BJ (cell line): ENCODE data around the gene TRIP6. TPM values are rescaled to one million over a fixed set of nuclear protein-coding genes. Genes with fewer than 3 reads are reported as not detected.
"Not testable (repeated sequence)": the region's sequence is repeated elsewhere in the genome, so short reads cannot be mapped to it uniquely, and the experiment has no call there.

ENCODE experiments used
- CTCF ChIA-PET: fragments of 350-600 bp; formaldehyde crosslinking; extraction: SDS; loops from one replicate; lab custom pipeline; 2021; ENCODE audit warnings: antibody characterized with exemption, inconsistent platforms; lab: Yijun Ruan, JAX
- POLR2A ChIA-PET: fragments of 300-600 bp; sonication (Branson Sonifier 250); formaldehyde crosslinking; extraction: SDS; loops from one replicate; lab custom pipeline; 2021; ENCODE audit warnings: antibody characterized with exemption; lab: Charles Lee
- DNase-seq: peaks from one replicate; pipeline ENCODE4 v3.0.0-alpha.2; 2011; ENCODE audit warnings: low read depth
- H3K27me3 ChIP-seq: 2 replicates; pipeline ENCODE4 v1.6.0; 2011; ENCODE audit warnings: low read length; ENCODE audit not compliant: control insufficient read depth, insufficient read depth
- H3K36me3 ChIP-seq: 2 replicates; pipeline ENCODE4 v1.5.1; 2011; ENCODE audit warnings: low read length; ENCODE audit not compliant: control insufficient read depth, insufficient read depth
- H3K4me3 ChIP-seq: 2 replicates; pipeline ENCODE4 v1.5.1; 2011; ENCODE audit warnings: low read depth, mild to moderate bottlenecking, control low read depth, low read length
- CTCF ChIP-seq: IDR thresholded peaks from 2 replicates; pipeline ENCODE4 v1.5.1; 2011; ENCODE audit warnings: low read depth, mild to moderate bottlenecking, control low read depth, inconsistent platforms, low read length, moderate library complexity; ENCODE audit not compliant: insufficient read depth
- polyA plus RNA-seq: library from polyadenylated mRNA; depleted of rRNA; stranded (reverse); fragments of >200 nt; gene quantifications from 2 replicates; pipeline ENCODE4 v1.2.3, GENCODE V29; 2011

TRIP6 gene
- polyA plus RNA-seq, 1 experiment = 105 TPM

GRCh38 chr7:100908512-100908911 lies 41.3 kb downstream of the TRIP6 start:
- ChIA-PET POLR2A (no interaction called here), CTCF (no interaction called here)
- TF ChIP-seq CTCF = no peak
- H3K4me3 ChIP-seq = no peak overlapping the region
- no peaks in the 10 kb centered on the region for H3K36me3 ChIP-seq
- H3K27me3 ChIP-seq = no peaks in the 10 kb centered on the region
- no peak for DNase-seq

- POLR2A ChIA-PET, DNase-seq, H3K27me3 ChIP-seq, H3K36me3 ChIP-seq, H3K4me3 ChIP-seq: not testable (repeated sequence)
- CTCF ChIA-PET = interaction anchor here (0.6 to 1.0 kb wide), 3 partner anchors 12 to 1064 kb away, joined by 3 read pairs; no protein-coding TSS in a partner anchor
Measured at GRCh38 chr7:100910443-100910842, 43.3 kb downstream of the TRIP6 start.

- no peak for DNase-seq
- no peaks in the 10 kb centered on the region for H3K27me3 ChIP-seq
- CTCF ChIA-PET = no interaction called here
- no peak for TF ChIP-seq CTCF
- no peak overlapping the region for H3K4me3 ChIP-seq
- no peaks in the 10 kb centered on the region for H3K36me3 ChIP-seq
- POLR2A ChIA-PET = no interaction called here
Measured at GRCh38 chr7:100911484-100911883, 44.3 kb downstream of the TRIP6 start.

- ChIA-PET POLR2A (no interaction called here), CTCF (no interaction called here)
- Histone ChIP-seq H3K36me3 (no peaks in the 10 kb centered on the region), H3K27me3 (0 out of 2 replicates have a peak, but pooled peaks cover 1% of the 10 kb centered on the region), H3K4me3 (no peak overlapping the region)
- DNase-seq = no peak
- no peak for TF ChIP-seq CTCF
Measured at GRCh38 chr7:100914208-100914878, 47.2 kb downstream of the TRIP6 start.

- no peaks in the 10 kb centered on the region for H3K36me3 ChIP-seq
- H3K4me3 ChIP-seq = no peak overlapping the region
- H3K27me3 ChIP-seq = 0 out of 2 replicates have a peak, but pooled peaks cover 1% of the 10 kb centered on the region
- CTCF ChIA-PET = no interaction called here
- POLR2A ChIA-PET = no interaction called here
- DNase-seq = no peak
- TF ChIP-seq CTCF = no peak
Measured at GRCh38 chr7:100914879-100915447, 47.8 kb downstream of the TRIP6 start.

GRCh38 chr7:100919335-100919734 lies 52.1 kb downstream of the TRIP6 start:
- POLR2A ChIA-PET, H3K4me3 ChIP-seq, H3K27me3 ChIP-seq, H3K36me3 ChIP-seq, DNase-seq: not testable (repeated sequence)
- CTCF ChIA-PET = interaction anchor here (0.8 kb wide), 1 partner anchor 158 kb away, joined by 3 read pairs; no protein-coding TSS in a partner anchor

- POLR2A ChIA-PET, H3K4me3 ChIP-seq, DNase-seq, H3K36me3 ChIP-seq, H3K27me3 ChIP-seq: not testable (repeated sequence)
- CTCF ChIA-PET = interaction anchor here (0.8 kb wide), 1 partner anchor 158 kb away, joined by 3 read pairs; no protein-coding TSS in a partner anchor
Measured at GRCh38 chr7:100919779-100920437, 52.7 kb downstream of the TRIP6 start.
